ENCODE measurements around the gene BICD1.

BICD1 gene

GRCh38 chr12:32242641-32243040 lies 136.0 kb downstream of the BICD1 start:
- Histone ChIP-seq H3K36me3 (no peaks in the 10 kb centered on the region), H3K27me3 (no peaks in the 10 kb centered on the region), H3K9me3 (peaks cover 0 to 6% (median 0%) of the 10 kb centered on the region in 3 donors), H3K4me1 (no peaks in the 10 kb centered on the region), H3K27ac (no peak overlapping the region), H3K4me3 (no peak overlapping the region)
- TF ChIP-seq CTCF (IDR thresholded peaks at IDR 0.05): no peak
- DNase-seq: no peak
- intact Hi-C loops (cut with DNase I; ENCODE audit: low total_unique reads): no loop called here

- no peak for DNase-seq
- H3K27me3 ChIP-seq: no peaks in the 10 kb centered on the region
- H3K27ac ChIP-seq: no peak overlapping the region
- no peak overlapping the region for H3K4me3 ChIP-seq
- peaks cover 0 to 6% (median 0%) of the 10 kb centered on the region in 4 donors for H3K4me1 ChIP-seq
- TF ChIP-seq CTCF (IDR thresholded peaks at IDR 0.05): no peak
- no peaks in the 10 kb centered on the region for H3K36me3 ChIP-seq
- H3K9me3 ChIP-seq: no peaks in the 10 kb centered on the region
- intact Hi-C loops (cut with DNase I; ENCODE audit: low total_unique reads): no loop called here
Observed at GRCh38 chr12:32248441-32249140, 141.9 kb downstream of the BICD1 start.

- no peak overlapping the region for H3K27ac ChIP-seq
- no peak for TF ChIP-seq CTCF (IDR thresholded peaks at IDR 0.05)
- no peaks in the 10 kb centered on the region for H3K36me3 ChIP-seq
- intact Hi-C loops (cut with DNase I; ENCODE audit: low total_unique reads): no loop called here
- H3K4me1 ChIP-seq: peaks cover 0 to 6% (median 0%) of the 10 kb centered on the region in 4 donors
- no peak overlapping the region for H3K4me3 ChIP-seq
- DNase-seq: no peak
- H3K27me3 ChIP-seq: no peaks in the 10 kb centered on the region
- no peaks in the 10 kb centered on the region for H3K9me3 ChIP-seq
Observed at GRCh38 chr12:32249777-32250176, 143.1 kb downstream of the BICD1 start.

- Histone ChIP-seq H3K36me3 (no peaks in the 10 kb centered on the region), H3K27ac (no peak overlapping the region), H3K4me3 (no peak overlapping the region), H3K4me1 (peaks cover 0 to 6% (median 0%) of the 10 kb centered on the region in 4 donors), H3K27me3 (no peaks in the 10 kb centered on the region), H3K9me3 (no peaks in the 10 kb centered on the region)
- DNase-seq: no peak
- intact Hi-C loops (cut with DNase I; ENCODE audit: low total_unique reads): no loop called here
- no peak for TF ChIP-seq CTCF (IDR thresholded peaks at IDR 0.05)
Observed at GRCh38 chr12:32252199-32253073, 145.8 kb downstream of the BICD1 start.

GRCh38 chr12:32253154-32253790 lies 146.6 kb downstream of the BICD1 start:
- intact Hi-C loops (cut with DNase I; ENCODE audit: low total_unique reads): no loop called here
- TF ChIP-seq CTCF (IDR thresholded peaks at IDR 0.05): no peak
- Histone ChIP-seq H3K4me3 (no peak overlapping the region), H3K27me3 (no peaks in the 10 kb centered on the region), H3K9me3 (no peaks in the 10 kb centered on the region), H3K4me1 (peaks cover 0 to 6% (median 0%) of the 10 kb centered on the region in 4 donors), H3K27ac (no peak overlapping the region), H3K36me3 (no peaks in the 10 kb centered on the region)
- DNase-seq: no peak

All from tibial artery (tissue), 4 donors.